ENCODE measurements around the gene PRIM2. TPM values are rescaled to one million over a fixed set of nuclear protein-coding genes. Genes with fewer than 3 reads are reported as not detected.

Gene PRIM2
- total RNA-seq, 1 experiment from 2014 or later: 44.0 TPM

DNA sequence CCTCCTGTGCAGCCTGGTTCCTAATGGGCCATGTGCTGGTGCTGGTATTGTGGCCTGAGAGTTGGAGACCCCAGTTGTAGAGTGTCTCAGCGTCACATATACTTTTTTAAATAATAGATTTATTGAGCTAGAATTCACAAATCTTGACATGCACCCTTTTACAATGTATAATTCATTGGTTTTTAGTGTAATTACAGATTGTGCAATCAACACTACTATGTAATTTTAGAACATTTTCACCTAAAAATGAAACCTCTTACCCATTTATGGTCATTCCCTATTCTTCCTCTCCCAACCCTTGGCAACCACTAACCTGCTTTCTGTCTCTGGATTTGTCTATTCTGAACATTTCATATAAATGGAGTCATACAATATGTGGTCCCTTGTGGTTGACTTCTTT, 10.6 kb downstream of the PRIM2 start:
- ChIA-PET RAD21 (ENCODE audit: low non-redundant PET in 1 of 2, low total read pairs in 2 of 2, uncharacterized antibody in 2 of 2, unreplicated experiment in 2 of 2) (no interaction called here), CTCF (no interaction called here), POLR2A (no interaction called here)
- DNase-seq (ENCODE audit: low read depth, low spot score) (no peak), ATAC-seq (no peak)
- Histone ChIP-seq H3K79me2 (ENCODE audit: insufficient read depth, low read length) (peaks cover 57% of the 10 kb centered on the region), H3K4me3 (replicated peaks in 1 of 2; ENCODE audit: low read depth in 1 of 2, low read length in 2 of 2) (no peak overlapping the region), H3K4me1 (ENCODE audit: control insufficient read depth in 1 of 2, insufficient read depth in 2 of 2, low read length in 2 of 2) (no peaks in the 10 kb centered on the region), H3K36me3 (ENCODE audit: control insufficient read depth in 1 of 2, insufficient read depth in 2 of 2, low read length in 2 of 2) (peaks cover 31 to 73% of the 10 kb centered on the region in 2 experiments), H3K9me3 (ENCODE audit: control insufficient read depth in 1 of 2, insufficient read depth in 1 of 2, low read depth in 1 of 2, low read length in 2 of 2) (0 out of 4 replicates have a peak, but pooled peaks cover 6 to 9% of the 10 kb centered on the region in 2 experiments), H3K27ac (ENCODE audit: low read depth, low read length) (no peak overlapping the region), H3K4me2 (ENCODE audit: low read length) (no peak overlapping the region), H2AFZ (ENCODE audit: low read depth, low read length, poor library complexity, severe bottlenecking) (no peak overlapping the region), H4K20me1 (ENCODE audit: insufficient read depth) (no peaks in the 10 kb centered on the region), H3K9me2 (ENCODE audit: insufficient read depth) (no peaks in the 10 kb centered on the region), H3K27me3 (ENCODE audit: insufficient read depth, low read length) (no peaks in the 10 kb centered on the region), H3K9ac (ENCODE audit: low read length) (no peak overlapping the region)
- intact Hi-C loops (cut with micrococcal nuclease): loop anchor here (10.0 kb wide), 1 partner anchor 973 kb away; no protein-coding TSS in a partner anchor
- TF ChIP-seq CEBPB (IDR thresholded peaks at IDR 0.05; ENCODE audit: low read depth) (no peak), YY1 (IDR thresholded peaks at IDR 0.05; ENCODE audit: extremely low read depth, insufficient replicate concordance, low read depth, low read length) (no peak), SP1 (IDR thresholded peaks at IDR 0.05; ENCODE audit: low read depth) (no peak), ZFX (IDR thresholded peaks at IDR 0.05) (no peak), EZH2 (IDR thresholded peaks at IDR 0.05) (no peak), FOSL1 (IDR thresholded peaks at IDR 0.05; ENCODE audit: low read depth) (no peak), SRF (IDR thresholded peaks at IDR 0.05; ENCODE audit: low read depth) (no peak), TCF7L2 (IDR thresholded peaks at IDR 0.05; ENCODE audit: borderline replicate concordance, extremely low read depth, insufficient read depth, insufficient read length) (no peak), EGR1 (IDR thresholded peaks at IDR 0.05; ENCODE audit: low read depth) (no peak), SIN3A (IDR thresholded peaks at IDR 0.05; ENCODE audit: low read depth) (no peak)
- TF ChIP-seq, protein P1, sequence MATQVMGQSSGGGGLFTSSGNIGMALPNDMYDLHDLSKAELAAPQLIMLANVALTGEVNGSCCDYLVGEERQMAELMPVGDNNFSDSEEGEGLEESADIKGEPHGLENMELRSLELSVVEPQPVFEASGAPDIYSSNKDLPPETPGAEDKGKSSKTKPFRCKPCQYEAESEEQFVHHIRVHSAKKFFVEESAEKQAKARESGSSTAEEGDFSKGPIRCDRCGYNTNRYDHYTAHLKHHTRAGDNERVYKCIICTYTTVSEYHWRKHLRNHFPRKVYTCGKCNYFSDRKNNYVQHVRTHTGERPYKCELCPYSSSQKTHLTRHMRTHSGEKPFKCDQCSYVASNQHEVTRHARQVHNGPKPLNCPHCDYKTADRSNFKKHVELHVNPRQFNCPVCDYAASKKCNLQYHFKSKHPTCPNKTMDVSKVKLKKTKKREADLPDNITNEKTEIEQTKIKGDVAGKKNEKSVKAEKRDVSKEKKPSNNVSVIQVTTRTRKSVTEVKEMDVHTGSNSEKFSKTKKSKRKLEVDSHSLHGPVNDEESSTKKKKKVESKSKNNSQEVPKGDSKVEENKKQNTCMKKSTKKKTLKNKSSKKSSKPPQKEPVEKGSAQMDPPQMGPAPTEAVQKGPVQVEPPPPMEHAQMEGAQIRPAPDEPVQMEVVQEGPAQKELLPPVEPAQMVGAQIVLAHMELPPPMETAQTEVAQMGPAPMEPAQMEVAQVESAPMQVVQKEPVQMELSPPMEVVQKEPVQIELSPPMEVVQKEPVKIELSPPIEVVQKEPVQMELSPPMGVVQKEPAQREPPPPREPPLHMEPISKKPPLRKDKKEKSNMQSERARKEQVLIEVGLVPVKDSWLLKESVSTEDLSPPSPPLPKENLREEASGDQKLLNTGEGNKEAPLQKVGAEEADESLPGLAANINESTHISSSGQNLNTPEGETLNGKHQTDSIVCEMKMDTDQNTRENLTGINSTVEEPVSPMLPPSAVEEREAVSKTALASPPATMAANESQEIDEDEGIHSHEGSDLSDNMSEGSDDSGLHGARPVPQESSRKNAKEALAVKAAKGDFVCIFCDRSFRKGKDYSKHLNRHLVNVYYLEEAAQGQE (IDR thresholded peaks at IDR 0.05; ENCODE audit: low read depth): no peak
- TF ChIP-seq, protein P2, sequence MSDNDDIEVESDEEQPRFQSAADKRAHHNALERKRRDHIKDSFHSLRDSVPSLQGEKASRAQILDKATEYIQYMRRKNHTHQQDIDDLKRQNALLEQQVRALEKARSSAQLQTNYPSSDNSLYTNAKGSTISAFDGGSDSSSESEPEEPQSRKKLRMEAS (IDR thresholded peaks at IDR 0.05): no peak
- TF ChIP-seq, protein P3, sequence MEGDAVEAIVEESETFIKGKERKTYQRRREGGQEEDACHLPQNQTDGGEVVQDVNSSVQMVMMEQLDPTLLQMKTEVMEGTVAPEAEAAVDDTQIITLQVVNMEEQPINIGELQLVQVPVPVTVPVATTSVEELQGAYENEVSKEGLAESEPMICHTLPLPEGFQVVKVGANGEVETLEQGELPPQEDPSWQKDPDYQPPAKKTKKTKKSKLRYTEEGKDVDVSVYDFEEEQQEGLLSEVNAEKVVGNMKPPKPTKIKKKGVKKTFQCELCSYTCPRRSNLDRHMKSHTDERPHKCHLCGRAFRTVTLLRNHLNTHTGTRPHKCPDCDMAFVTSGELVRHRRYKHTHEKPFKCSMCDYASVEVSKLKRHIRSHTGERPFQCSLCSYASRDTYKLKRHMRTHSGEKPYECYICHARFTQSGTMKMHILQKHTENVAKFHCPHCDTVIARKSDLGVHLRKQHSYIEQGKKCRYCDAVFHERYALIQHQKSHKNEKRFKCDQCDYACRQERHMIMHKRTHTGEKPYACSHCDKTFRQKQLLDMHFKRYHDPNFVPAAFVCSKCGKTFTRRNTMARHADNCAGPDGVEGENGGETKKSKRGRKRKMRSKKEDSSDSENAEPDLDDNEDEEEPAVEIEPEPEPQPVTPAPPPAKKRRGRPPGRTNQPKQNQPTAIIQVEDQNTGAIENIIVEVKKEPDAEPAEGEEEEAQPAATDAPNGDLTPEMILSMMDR (IDR thresholded peaks at IDR 0.05 in 2 of 3, conservative IDR thresholded peaks at IDR 0.05 in 1 of 3; ENCODE audit: borderline replicate concordance in 1 of 3, insufficient read depth in 1 of 3, low read depth in 2 of 3, low read length in 2 of 3): no peak
- no TSS peak for BruUV-seq (replicated peaks)

All from HCT116 (cell line).